A673 (cell line): ENCODE data around the gene ITIH6.

ENCODE experiments used
- EZH2 ChIP-seq: fragments of 200-600 bp; sonication (generic); IDR thresholded peaks from 2 replicates; pipeline ENCODE4 v1.6.1; 2017; ENCODE audit warnings: borderline replicate concordance, low read depth, mild to moderate bottlenecking, mixed read lengths, antibody characterized with exemption, low read length; ENCODE audit not compliant: poor library complexity, severe bottlenecking
- TF ChIP-seq, protein P1 (sequence below): fragments of 300-800, 200-600 bp; sonication (generic); conservative IDR thresholded peaks from 2 replicates; pipeline ENCODE4 v1.5.1; 2017; ENCODE audit warnings: low read depth, mild to moderate bottlenecking, antibody characterized with exemption, low read length, moderate library complexity, mixed read lengths

DNA sequence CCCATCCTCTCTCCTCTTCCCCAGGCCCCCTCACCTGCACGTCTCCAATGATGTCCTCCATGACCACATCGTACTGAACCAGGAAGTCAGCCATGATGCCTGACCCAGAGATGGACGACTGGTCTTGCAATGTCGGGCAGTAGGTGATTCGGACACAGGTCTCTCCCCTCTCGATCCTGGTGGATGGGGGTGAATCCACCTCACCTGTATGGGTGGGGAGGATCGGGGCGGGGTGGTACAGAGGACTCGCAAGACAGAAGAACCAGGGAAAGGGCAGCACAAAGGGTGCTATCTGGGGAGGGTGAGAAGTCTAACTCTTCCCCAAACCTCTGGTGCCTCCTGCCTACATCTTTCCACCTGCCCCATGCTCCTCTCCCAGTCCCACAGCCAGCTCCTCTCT is 9.6 kb downstream of the ITIH6 start:
- TF ChIP-seq, protein P1, sequence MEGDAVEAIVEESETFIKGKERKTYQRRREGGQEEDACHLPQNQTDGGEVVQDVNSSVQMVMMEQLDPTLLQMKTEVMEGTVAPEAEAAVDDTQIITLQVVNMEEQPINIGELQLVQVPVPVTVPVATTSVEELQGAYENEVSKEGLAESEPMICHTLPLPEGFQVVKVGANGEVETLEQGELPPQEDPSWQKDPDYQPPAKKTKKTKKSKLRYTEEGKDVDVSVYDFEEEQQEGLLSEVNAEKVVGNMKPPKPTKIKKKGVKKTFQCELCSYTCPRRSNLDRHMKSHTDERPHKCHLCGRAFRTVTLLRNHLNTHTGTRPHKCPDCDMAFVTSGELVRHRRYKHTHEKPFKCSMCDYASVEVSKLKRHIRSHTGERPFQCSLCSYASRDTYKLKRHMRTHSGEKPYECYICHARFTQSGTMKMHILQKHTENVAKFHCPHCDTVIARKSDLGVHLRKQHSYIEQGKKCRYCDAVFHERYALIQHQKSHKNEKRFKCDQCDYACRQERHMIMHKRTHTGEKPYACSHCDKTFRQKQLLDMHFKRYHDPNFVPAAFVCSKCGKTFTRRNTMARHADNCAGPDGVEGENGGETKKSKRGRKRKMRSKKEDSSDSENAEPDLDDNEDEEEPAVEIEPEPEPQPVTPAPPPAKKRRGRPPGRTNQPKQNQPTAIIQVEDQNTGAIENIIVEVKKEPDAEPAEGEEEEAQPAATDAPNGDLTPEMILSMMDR: no peak
- TF ChIP-seq EZH2: no peak
